KMS-11 (cell line): ENCODE data around the gene ILDR1.
A peak's percentile ranks its signal among the peaks of the same experiment; 100 is the strongest.

Experiments used
- H2AFZ ChIP-seq: fragments of 200-600 bp; sonication (generic); 2 replicates; pipeline ENCODE4 v1.6.1; 2016; ENCODE audit warnings: antibody characterized with exemption, mixed run types, low read depth
- H3K27ac ChIP-seq: fragments of 200-600 bp; sonication (generic); 2 replicates; pipeline ENCODE4 v1.6.1; 2016; ENCODE audit warnings: mild to moderate bottlenecking, mixed run types
- H3K27me3 ChIP-seq: fragments of 200-600 bp; sonication (generic); 2 replicates; pipeline ENCODE4 v1.6.1; 2017; ENCODE audit warnings: mild to moderate bottlenecking, low read depth, mixed run types, moderate library complexity; ENCODE audit not compliant: insufficient read depth
- H3K36me3 ChIP-seq: fragments of 200-600 bp; sonication (generic); 2 replicates; pipeline ENCODE4 v1.6.1; 2017; ENCODE audit warnings: mild to moderate bottlenecking, mixed run types; ENCODE audit not compliant: insufficient read depth
- H3K4me1 ChIP-seq: fragments of 200-600 bp; sonication (generic); 2 replicates; pipeline ENCODE4 v1.6.1; 2016; ENCODE audit warnings: mild to moderate bottlenecking, low read depth, mixed run types; ENCODE audit not compliant: poor library complexity, severe bottlenecking
- H3K4me2 ChIP-seq: fragments of 200-600 bp; sonication (generic); 2 replicates; pipeline ENCODE4 v1.7.0; 2016; ENCODE audit warnings: mild to moderate bottlenecking, mixed run types
- H3K4me3 ChIP-seq: fragments of 200-600 bp; sonication (generic); IDR thresholded peaks from 2 replicates; pipeline ENCODE4 v1.6.1; 2017; ENCODE audit warnings: low read depth, low read length, mixed read lengths; ENCODE audit not compliant: insufficient read depth
- H3K79me2 ChIP-seq: fragments of 200-600 bp; sonication (generic); 2 replicates; pipeline ENCODE4 v1.6.1; 2016; ENCODE audit warnings: low read depth, mixed run types; ENCODE audit not compliant: insufficient read depth
- H3K9ac ChIP-seq: fragments of 200-600 bp; sonication (generic); 2 replicates; pipeline ENCODE4 v1.6.1; 2016; ENCODE audit warnings: mild to moderate bottlenecking, mixed run types
- H4K20me1 ChIP-seq: fragments of 200-600 bp; sonication (generic); 2 replicates; pipeline ENCODE4 v1.6.1; 2016; ENCODE audit warnings: mild to moderate bottlenecking, mixed run types; ENCODE audit not compliant: insufficient read depth
- TF ChIP-seq, protein P1 (sequence below): fragments of 200-600 bp; sonication (generic); conservative IDR thresholded peaks from 2 replicates; pipeline ENCODE4 v1.6.1; 2017; ENCODE audit warnings: low read depth, mild to moderate bottlenecking, antibody characterized with exemption, low read length, moderate library complexity, mixed read lengths

The ILDR1 gene

DNA sequence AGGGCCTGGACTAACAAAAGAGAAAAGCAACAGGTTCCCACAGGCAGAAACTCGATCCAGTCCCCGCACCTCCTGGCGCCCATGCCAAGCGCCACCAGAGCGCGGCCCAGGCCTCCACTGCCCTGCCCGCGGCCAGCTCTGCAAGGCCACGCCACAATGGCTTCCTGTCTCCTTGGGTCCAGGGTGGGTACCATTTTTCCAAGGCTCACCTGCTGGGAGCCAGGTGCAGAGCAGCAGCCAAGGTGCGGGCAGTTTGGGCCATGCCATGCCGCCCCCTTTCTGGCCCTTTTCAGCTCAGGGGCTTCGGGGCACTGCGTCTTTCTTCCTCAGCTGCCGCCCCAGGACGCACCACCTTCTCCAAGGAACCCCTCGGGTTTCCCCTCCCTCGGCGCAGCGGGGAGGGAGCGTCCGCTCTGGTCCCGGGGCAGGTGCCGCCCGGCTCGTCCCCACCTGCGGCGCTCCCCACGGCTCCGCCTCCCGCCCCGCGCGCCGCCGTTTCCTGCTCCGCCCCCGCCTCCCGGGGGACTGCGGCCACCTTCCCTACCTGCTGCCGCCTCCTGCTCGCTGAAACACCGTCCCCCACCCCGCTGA is at the start of gene ILDR1:
Gene ILDR1 (minus strand): TSS at position 437 of the 591 bp plus-strand sequence. CDS start 170 bp downstream, at position 267.
- Histone ChIP-seq H3K9ac (no peak within 1 kb of the TSS), H2AFZ (peak within 1 kb of the TSS; percentile 50), H3K79me2 (no peaks in the 10 kb centered on the region), H3K4me1 (peaks cover 30% of the 10 kb centered on the region), H3K27ac (no peak within 1 kb of the TSS), H3K4me3 (no peak within 1 kb of the TSS), H3K27me3 (no peaks in the 10 kb centered on the region), H4K20me1 (no peaks in the 10 kb centered on the region), H3K36me3 (no peaks in the 10 kb centered on the region), H3K4me2 (peak within 1 kb of the TSS; percentile 19; the same call in 1 of the 2 replicates)
- TF ChIP-seq, protein P1, sequence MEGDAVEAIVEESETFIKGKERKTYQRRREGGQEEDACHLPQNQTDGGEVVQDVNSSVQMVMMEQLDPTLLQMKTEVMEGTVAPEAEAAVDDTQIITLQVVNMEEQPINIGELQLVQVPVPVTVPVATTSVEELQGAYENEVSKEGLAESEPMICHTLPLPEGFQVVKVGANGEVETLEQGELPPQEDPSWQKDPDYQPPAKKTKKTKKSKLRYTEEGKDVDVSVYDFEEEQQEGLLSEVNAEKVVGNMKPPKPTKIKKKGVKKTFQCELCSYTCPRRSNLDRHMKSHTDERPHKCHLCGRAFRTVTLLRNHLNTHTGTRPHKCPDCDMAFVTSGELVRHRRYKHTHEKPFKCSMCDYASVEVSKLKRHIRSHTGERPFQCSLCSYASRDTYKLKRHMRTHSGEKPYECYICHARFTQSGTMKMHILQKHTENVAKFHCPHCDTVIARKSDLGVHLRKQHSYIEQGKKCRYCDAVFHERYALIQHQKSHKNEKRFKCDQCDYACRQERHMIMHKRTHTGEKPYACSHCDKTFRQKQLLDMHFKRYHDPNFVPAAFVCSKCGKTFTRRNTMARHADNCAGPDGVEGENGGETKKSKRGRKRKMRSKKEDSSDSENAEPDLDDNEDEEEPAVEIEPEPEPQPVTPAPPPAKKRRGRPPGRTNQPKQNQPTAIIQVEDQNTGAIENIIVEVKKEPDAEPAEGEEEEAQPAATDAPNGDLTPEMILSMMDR: no peak

- no peaks in the 10 kb centered on the region for H3K4me1 ChIP-seq
- no peaks in the 10 kb centered on the region for H3K79me2 ChIP-seq
- H3K4me3 ChIP-seq: no peak overlapping the region
- no peak overlapping the region for H3K4me2 ChIP-seq
- TF ChIP-seq, protein P1: no peak
- no peak overlapping the region for H3K9ac ChIP-seq
- no peaks in the 10 kb centered on the region for H4K20me1 ChIP-seq
- no peak overlapping the region for H2AFZ ChIP-seq
- no peaks in the 10 kb centered on the region for H3K36me3 ChIP-seq
- no peak overlapping the region for H3K27ac ChIP-seq
- no peaks in the 10 kb centered on the region for H3K27me3 ChIP-seq
These were observed 45.7 kb upstream of the ILDR1 start for GRCh38 chr3:122067588-122068240.

DNA sequence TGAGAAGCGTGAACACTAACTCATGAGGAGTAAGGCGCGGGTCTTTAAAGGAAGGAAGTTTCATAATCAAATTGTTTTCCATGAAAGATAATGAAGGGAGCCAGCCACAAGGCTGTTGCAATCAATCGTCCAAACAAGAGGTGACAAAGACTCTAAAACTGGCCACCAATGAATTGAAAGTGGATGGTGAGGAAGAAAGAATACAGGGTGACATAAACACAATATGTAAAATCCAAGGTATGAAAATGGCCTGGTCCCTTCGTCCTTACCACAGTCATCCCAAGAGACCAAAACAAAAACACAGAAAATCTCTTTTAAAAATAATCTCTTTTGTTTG is 45.1 kb upstream of the ILDR1 start:
- no peaks in the 10 kb centered on the region for H3K4me1 ChIP-seq
- no peak overlapping the region for H3K9ac ChIP-seq
- H4K20me1 ChIP-seq: no peaks in the 10 kb centered on the region
- H3K27ac ChIP-seq: no peak overlapping the region
- H3K36me3 ChIP-seq: no peaks in the 10 kb centered on the region
- TF ChIP-seq, protein P1: no peak
- H3K4me3 ChIP-seq: no peak overlapping the region
- no peak overlapping the region for H3K4me2 ChIP-seq
- H3K27me3 ChIP-seq: no peaks in the 10 kb centered on the region
- H2AFZ ChIP-seq: no peak overlapping the region
- H3K79me2 ChIP-seq: no peaks in the 10 kb centered on the region

- no peak overlapping the region for H2AFZ ChIP-seq
- no peak overlapping the region for H3K4me3 ChIP-seq
- no peaks in the 10 kb centered on the region for H3K36me3 ChIP-seq
- no peaks in the 10 kb centered on the region for H4K20me1 ChIP-seq
- no peaks in the 10 kb centered on the region for H3K4me1 ChIP-seq
- H3K9ac ChIP-seq: no peak overlapping the region
- no peak overlapping the region for H3K4me2 ChIP-seq
- no peaks in the 10 kb centered on the region for H3K27me3 ChIP-seq
- no peaks in the 10 kb centered on the region for H3K79me2 ChIP-seq
- no peak overlapping the region for H3K27ac ChIP-seq
- TF ChIP-seq, protein P1: no peak
These were observed 44.5 kb upstream of the ILDR1 start for GRCh38 chr3:122066331-122067213.
